HG02798 (cell line): Measurements from ENCODE around the gene DPY19L3.
"Not testable (repeated sequence)": the region's sequence is repeated elsewhere in the genome, so short reads cannot be mapped to it uniquely, and the experiment has no call there.

Source experiments
- ATAC-seq: cut with Tn5 transposase; IDR thresholded peaks from one replicate; pipeline ENCODE4 v1.9.1; 2021; ENCODE audit warnings: mild to moderate bottlenecking; ENCODE audit not compliant: unreplicated experiment, poor library complexity

The DPY19L3 gene

GRCh38 chr19:32405431-32406160 is at the start of gene DPY19L3:
TSS of gene DPY19L3 (plus strand) at chr19:32405770. CDS start at chr19:32408254, 2,484 bp downstream.
- ATAC-seq = peak; percentile 96

- ATAC-seq = no peak
Observed at GRCh38 chr19:32357720-32358119, 47.9 kb upstream of the DPY19L3 start.

GRCh38 chr19:32358321-32358720 is 47.2 kb upstream of the DPY19L3 start:
- no peak for ATAC-seq

- no peak for ATAC-seq
Observed at GRCh38 chr19:32359581-32359980, 46.0 kb upstream of the DPY19L3 start.

- ATAC-seq = no peak
Observed at GRCh38 chr19:32361574-32362317, 43.8 kb upstream of the DPY19L3 start.

GRCh38 chr19:32362318-32362691 is 43.3 kb upstream of the DPY19L3 start:
- ATAC-seq = no peak

GRCh38 chr19:32363175-32363574 is 42.4 kb upstream of the DPY19L3 start:
- no peak for ATAC-seq

- ATAC-seq = no peak
Observed at GRCh38 chr19:32363632-32364031, 41.9 kb upstream of the DPY19L3 start.

- no peak for ATAC-seq
Observed at GRCh38 chr19:32364040-32364439, 41.5 kb upstream of the DPY19L3 start.

- ATAC-seq = no peak
Observed at GRCh38 chr19:32367063-32367462, 38.5 kb upstream of the DPY19L3 start.

- no peak for ATAC-seq
Observed at GRCh38 chr19:32367948-32368536, 37.5 kb upstream of the DPY19L3 start.

GRCh38 chr19:32368787-32369186 is 36.8 kb upstream of the DPY19L3 start:
- ATAC-seq = no peak

GRCh38 chr19:32372726-32373517 is 32.6 kb upstream of the DPY19L3 start:
- ATAC-seq = no peak

GRCh38 chr19:32373585-32374295 is 31.8 kb upstream of the DPY19L3 start:
- no peak for ATAC-seq

- not testable (repeated sequence) for ATAC-seq
Observed at GRCh38 chr19:32374362-32374761, 31.2 kb upstream of the DPY19L3 start.

- ATAC-seq = not testable (repeated sequence)
Observed at GRCh38 chr19:32377088-32377487, 28.5 kb upstream of the DPY19L3 start.

- ATAC-seq = no peak
Observed at GRCh38 chr19:32380269-32380668, 25.3 kb upstream of the DPY19L3 start.

GRCh38 chr19:32387701-32388392 is 17.7 kb upstream of the DPY19L3 start:
- no peak for ATAC-seq

- no peak for ATAC-seq
Observed at GRCh38 chr19:32388393-32388855, 17.1 kb upstream of the DPY19L3 start.
